HG02870 (cell line): ENCODE measurements around the gene KIF16B.
"Not testable (repeated sequence)": the region's sequence is repeated elsewhere in the genome, so short reads cannot be mapped to it uniquely, and the experiment has no call there.

Experiments used
- ATAC-seq: cut with Tn5 transposase; IDR thresholded peaks from one replicate; pipeline ENCODE4 v1.9.1; 2021; ENCODE audit warnings: mild to moderate bottlenecking, moderate library complexity; ENCODE audit not compliant: unreplicated experiment

Gene KIF16B

GRCh38 chr20:16590041-16590633, 16.9 kb upstream of the KIF16B start:
- ATAC-seq, result no peak

DNA sequence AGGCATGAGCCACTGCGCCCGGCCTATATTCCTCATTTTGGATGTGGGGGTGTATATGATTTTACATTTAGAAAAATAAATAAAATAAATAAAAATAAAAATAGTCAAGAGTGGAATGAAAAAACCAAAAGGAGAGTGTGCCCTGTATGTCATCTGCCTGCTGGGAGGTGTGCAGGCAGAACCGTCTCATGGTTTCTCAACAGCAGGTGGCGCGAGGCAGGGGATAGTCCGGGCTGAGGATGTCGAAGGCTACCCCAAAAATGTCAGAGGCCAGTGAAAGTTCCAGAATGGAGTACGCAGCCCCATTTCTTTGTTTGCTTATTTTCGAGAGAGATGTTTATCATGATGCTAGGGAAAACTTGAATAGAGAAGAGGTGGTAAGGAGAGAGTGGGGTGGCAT, 16.4 kb upstream of the KIF16B start:
- ATAC-seq, result no peak

DNA sequence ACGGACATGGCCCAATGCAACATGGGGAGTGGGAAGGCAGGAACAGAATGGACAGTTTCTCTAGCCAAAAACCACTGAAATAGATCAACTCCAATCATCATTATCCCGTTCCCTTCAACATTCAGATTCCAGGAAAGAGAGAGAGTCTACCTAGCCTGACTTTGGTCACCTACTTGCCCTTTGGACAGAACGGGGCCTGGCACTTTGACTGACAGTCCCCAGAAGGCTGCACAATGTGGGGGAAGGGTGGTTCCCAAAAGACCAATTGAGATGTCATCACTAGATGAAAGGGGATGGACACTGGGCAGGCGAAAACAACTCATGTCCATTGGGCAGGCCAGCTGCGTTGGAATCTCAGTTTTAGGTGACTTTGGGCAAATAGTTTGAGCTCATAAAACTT, 15.0 kb upstream of the KIF16B start:
- no peak for ATAC-seq

DNA sequence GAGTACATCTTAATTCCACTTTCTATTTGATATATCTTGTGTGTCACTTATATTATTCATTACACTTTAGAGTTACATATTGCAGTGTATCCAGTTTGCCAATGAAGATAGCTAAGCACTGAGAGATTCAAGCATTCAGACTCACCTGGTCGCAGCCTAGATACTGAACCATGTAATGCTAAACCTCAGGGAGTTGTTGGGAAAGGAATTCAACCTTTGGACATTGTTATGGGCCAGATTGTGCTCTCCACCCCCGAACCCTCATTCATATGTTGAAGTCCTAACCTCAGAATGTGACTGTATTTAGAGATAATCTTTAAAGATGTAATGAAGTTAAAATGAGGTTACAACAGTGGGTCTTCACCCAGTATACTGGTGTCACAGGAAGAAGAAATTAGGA, 13.8 kb upstream of the KIF16B start:
- ATAC-seq, result no peak

DNA sequence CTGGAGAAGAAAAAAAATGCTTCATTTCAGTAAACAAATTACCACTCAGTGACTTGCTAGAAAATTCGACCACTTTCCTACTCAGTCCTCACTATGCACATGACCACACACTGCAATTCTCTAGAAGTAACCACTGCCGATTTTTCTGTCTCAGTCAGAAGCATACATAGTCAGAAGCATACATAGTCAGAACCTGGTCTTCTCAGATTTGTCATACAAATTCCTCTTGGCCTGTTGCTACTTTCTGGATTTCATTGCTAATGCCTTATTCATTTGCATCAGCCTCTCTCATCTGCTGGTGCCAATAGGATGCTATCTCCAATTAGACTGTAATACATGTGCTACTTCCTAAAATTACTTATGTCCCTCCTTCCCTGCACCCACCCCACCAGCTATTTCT, 10.2 kb upstream of the KIF16B start:
- no peak for ATAC-seq

- ATAC-seq, result no peak
Observed at GRCh38 chr20:16581241-16581640, 8.0 kb upstream of the KIF16B start.

DNA sequence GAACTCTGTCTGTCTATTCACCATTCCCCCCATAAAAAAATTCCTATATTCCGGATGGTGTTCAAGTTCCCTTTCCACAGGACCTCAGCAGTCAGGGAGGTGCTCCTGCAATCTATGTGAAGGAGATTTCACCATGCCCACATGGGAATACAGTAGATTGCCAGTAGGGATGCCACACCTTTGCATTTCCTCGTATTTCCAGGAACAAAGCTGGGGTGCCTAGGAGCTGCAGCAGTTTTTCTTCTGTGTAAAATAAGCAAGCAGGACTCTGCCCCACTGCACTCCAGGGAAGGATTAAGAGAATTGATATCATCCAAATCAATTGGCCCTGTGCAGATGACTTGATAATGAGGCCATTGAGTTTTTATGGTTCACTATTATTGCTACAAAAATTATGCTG, 7.4 kb upstream of the KIF16B start:
- no peak for ATAC-seq

DNA sequence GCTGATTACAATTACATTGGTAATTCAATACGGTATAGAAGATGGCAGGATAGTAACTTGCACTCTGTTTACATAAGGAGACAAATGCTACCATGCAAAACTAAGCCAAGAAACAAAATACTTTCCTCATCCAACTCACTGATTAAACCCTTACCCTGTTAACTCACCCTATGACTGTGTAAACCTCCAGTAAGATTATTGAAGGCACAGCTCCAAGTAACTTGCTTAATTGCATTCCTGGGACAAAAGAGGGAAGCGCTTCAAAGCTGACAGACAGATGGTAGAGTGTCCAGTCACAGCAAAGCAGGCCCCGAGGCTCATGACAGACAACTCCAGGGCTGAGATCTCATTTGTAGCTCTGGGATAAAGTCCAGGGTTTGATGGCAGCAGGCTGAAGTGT, 6.9 kb upstream of the KIF16B start:
- no peak for ATAC-seq

DNA sequence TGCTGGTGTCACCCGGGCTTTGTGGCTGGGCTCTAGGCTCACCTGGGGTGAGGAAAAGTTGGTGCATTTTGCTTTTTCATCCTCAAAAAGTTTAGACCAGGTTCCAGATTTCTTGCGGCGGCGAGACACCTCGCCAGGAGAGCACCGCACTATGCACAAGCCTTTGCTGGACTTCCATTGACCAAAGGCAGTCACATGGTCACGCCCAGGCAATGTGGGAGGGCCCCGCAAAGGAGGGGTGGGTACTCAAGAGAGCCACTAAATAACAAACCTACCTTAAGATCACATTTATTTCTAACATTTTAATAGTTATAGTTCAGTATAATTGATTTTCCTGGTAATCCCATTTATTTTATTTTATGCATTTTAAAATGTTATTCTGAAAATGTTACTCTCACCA, 3.0 kb upstream of the KIF16B start:
- no peak for ATAC-seq

GRCh38 chr20:16575390-16576140, 2.3 kb upstream of the KIF16B start:
- ATAC-seq, result no peak

DNA sequence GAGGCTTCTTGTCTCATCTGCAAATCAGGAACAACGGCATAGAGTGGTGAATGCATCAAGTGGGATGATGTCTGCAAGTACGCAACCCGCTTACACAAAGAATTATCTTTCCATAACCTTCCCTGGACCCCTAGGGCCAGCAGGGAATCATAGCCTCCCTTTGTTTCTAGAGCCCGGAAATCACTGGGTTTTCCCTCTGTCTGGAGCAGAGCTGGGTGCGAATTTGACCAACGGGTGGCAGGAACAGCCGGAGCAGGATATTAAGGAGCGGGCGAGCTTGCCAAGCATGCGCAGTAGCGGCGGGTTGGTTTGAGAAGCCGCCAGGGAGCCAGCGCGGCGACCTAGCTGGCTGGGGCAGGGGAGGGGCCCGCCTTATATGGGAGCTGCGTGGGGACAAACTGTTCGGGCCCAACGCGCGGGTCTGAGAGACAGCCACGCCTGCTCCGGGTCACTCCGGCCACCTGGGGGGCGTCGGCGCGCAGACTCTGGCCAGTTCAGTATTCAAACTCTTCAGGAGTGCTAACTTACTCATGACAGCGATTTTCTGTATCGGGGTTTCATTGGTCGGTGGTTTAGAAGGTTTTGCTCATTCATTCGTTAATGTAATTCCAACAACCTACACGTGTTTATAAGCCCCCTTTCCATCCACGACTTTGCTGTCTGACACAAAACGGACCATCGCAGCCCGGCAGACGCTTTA, 1.6 kb upstream of the KIF16B start:
- peak; percentile 55 for ATAC-seq

DNA sequence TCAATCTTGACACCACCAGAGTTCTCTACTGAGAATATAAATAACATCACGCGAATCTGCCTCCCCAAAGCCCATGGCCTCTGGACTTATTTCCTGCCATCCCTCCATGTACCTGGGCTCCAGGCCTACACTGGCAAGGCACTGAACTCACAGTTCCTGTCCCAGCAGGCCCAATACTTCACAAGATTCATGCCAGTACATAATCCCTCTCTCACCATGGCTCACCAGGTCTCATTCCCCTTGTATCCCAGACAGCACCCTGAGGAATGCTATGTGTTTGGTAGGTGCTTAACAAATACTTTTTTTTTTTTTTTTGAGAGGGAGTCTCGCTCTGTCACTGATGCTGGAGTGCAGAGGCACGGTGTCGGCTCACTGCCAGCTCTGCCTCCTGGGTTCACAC, 1.9 kb downstream of the KIF16B start:
- no peak for ATAC-seq

DNA sequence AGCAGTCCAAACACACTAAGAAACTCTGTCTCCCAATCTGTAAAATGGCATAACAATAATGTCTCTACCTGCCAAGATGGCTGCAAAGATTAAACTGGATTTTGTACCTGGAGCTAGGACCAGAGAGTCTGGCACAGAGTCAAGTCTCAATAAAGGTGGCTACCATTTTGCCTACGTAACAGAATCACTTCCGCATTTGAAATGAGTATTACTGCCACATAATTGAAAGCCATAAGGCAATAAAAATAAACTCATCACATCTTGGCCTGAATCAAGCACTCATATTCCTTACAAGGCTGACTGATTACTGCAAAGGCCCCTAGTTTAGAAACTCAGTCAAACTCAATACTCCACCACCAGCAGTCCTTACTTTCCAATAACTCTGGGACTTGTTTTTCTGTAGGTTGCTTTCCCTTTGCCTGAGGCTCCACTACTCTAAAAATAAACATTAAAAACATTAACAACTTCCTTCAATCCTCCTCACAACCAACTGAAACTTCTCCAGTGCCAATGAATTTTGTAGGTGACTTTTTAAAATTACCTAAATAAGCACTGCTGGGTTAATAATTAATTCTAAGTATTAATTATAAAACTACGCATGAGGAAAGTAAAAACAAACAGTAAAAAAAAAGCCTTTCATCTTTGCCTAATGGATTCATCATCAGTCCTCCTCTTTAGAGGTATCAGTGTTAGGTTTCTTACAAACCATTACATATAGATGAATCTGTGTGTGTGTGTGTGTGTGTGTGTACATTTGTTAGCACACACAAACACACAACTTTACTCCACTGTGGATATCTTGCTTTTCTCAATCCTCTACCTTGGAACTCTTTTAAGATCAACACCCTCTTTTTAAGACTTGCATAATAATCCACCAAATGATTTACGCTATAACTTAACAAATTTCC, 3.7 kb downstream of the KIF16B start:
- ATAC-seq, result no peak

- no peak for ATAC-seq
Observed at GRCh38 chr20:16566080-16566479, 7.2 kb downstream of the KIF16B start.

DNA sequence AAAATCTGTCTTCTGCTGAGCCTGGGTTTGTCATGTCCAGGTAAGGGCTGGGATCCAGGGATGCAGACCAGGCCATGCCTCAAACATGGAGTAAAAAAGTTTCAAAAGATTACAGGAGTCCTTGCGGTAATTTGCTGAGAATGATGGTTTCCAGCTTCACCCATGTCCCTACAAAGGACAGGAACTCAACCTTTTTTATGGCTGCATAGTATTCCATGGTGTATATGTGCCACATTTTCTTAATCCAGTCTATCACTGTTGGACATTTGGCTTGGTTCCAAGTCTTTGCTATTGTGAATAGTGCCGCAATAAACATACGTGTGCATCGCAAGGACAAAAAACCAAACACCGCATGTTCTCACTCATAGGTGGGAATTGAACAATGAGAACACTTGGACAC, 9.2 kb downstream of the KIF16B start:
- ATAC-seq, result not testable (repeated sequence)

GRCh38 chr20:16563066-16563806, 10.0 kb downstream of the KIF16B start:
- ATAC-seq, result no peak

- no peak for ATAC-seq
Observed at GRCh38 chr20:16562259-16562658, 11.0 kb downstream of the KIF16B start.

DNA sequence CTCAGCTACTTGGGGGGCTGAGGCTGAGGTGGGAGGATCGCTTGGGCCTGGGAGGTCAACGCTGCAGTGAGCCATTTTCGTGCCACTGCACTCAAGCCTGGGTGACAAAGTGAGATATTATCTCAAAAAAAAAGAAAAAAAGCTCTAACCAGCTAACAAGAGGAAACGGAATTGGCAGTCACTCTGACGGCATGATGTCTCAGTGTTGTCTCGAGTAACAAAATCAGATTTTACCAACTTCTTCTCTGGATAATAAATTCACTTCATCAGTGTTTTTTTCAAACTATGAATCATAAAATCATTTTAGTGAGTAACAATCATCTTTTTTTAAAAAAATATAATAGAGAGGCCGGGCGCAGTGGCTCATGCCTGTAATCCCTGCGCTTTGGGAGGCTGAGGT, 12.6 kb downstream of the KIF16B start:
- ATAC-seq, result no peak

DNA sequence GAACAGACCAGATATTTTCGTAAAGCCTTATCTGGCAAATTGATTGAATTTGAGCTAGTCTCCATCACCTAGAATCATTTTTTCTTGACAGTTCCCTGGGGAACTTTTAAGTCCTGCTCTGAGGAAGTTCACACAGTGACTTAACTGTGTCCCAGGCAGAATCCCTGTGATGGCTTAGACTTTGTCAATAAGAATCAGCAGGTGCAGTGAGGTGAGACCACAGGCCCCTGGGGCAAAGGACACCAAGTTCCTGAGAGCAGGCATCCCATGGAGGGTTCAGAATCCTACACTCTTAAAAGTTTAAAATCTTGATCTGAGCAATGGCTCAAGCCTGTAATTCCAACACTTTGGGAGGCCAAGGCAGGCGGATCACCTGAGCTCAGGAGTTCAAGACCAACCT, 13.0 kb downstream of the KIF16B start:
- no peak for ATAC-seq

DNA sequence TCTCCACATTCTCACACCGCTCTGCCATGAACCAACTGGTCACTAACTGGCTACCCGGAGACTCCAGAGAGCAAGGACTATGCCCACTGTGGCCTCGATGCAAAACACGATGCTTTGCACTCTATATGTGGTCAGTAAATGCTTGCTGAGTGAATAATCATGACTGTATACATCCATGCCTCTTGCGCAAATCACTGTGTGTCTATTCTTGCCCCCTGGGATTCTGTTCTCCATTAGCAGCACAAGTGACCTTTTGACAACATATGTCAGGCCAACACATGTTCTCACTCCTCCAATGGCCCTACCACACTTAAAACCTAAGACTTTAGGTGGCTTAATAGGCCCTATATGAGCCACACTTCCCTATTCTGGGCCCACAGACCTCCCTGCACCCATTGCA, 16.9 kb downstream of the KIF16B start:
- ATAC-seq, result no peak

DNA sequence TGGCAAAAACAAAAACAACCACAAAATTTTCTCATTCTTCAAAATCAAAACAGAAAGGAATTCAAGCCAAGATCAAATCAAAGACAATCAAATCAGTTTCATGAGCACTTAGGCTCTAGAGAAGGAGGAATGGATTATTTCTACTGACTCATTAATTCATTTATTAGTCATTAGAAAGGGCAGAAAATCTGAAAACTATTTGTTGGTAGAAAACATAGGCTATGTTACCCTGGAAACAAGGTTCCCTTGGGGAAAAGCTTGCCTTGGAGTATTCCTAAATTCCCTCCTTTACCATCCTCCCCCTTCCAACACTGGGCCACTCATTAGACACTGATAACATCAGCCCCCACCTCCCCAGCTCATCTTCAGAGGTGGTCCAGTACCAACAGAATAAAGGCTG, 17.5 kb downstream of the KIF16B start:
- ATAC-seq, result no peak
